Mesothelial cell of epicardium (in vitro differentiated cells): ENCODE results near the gene C22orf23. TPM values are rescaled to one million over a fixed set of nuclear protein-coding genes. Genes with fewer than 3 reads are reported as not detected.

Source experiments
- DNase-seq, 2 experiments: peaks; one replicate each; pipeline ENCODE4 v3.0.0; 2021; ENCODE audit warnings: low spot score in 2 of 2; ENCODE audit not compliant: unreplicated experiment in 2 of 2
- H3K27ac Mint-ChIP-seq: 2 replicates; pipeline ENCODE4 v1.8.0; 2021; ENCODE audit warnings: mixed read lengths
- H3K27me3 Mint-ChIP-seq: 2 replicates; pipeline ENCODE4 v1.8.0; 2021; ENCODE audit warnings: low read depth, mixed read lengths
- H3K36me3 Mint-ChIP-seq: 2 replicates; pipeline ENCODE4 v1.8.0; 2021; ENCODE audit warnings: mixed read lengths
- H3K4me1 Mint-ChIP-seq: 2 replicates; pipeline ENCODE4 v1.8.0; 2021; ENCODE audit warnings: mixed read lengths
- H3K4me3 Mint-ChIP-seq: 2 replicates; pipeline ENCODE4 v1.8.0; 2021; ENCODE audit warnings: mild to moderate bottlenecking, moderate library complexity, mixed read lengths
- H3K9me3 Mint-ChIP-seq: 2 replicates; pipeline ENCODE4 v1.8.0; 2021; ENCODE audit warnings: mixed read lengths
- total RNA-seq: library from RNA; stranded (reverse); gene quantifications from 3 replicates; pipeline ENCODE4 v1.2.1, GENCODE V29; 2021
- TF ChIP-seq, protein P1 (sequence below): fragments of 200-600 bp; sonication (generic); IDR thresholded peaks from one replicate; pipeline ENCODE4 v1.5.0; 2021; ENCODE audit warnings: antibody characterized with exemption; ENCODE audit not compliant: unreplicated experiment

The C22orf23 gene
- total RNA-seq, 1 donor from 2014 or later = 0.40 TPM

DNA sequence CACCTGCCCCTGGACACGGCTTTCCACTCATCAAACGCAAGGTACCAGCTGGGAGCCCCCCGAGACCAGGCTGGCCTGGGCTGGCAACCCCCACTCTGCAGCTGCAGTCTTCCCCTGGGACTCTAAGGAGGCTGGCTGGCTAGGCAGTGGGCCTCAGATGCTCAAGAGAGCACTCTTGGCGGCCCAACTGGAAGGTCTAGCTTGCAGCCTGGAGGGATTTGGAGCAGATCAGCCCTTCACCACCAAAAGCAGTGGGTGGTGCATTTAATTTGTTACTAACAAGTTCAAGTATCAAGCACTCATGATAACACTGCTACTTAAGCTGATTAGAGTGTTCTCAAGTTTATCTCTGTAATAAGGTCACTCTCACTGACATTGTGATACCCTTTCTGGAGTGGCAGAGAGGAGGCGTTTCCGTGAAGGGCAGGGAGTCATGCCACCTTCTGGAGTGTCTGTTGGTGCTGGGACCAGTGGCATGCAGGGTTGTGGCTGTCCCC, 21.5 kb downstream of the C22orf23 start:
- DNase-seq = no peak
- H3K27ac Mint-ChIP-seq = no peak overlapping the region
- TF ChIP-seq, protein P1, sequence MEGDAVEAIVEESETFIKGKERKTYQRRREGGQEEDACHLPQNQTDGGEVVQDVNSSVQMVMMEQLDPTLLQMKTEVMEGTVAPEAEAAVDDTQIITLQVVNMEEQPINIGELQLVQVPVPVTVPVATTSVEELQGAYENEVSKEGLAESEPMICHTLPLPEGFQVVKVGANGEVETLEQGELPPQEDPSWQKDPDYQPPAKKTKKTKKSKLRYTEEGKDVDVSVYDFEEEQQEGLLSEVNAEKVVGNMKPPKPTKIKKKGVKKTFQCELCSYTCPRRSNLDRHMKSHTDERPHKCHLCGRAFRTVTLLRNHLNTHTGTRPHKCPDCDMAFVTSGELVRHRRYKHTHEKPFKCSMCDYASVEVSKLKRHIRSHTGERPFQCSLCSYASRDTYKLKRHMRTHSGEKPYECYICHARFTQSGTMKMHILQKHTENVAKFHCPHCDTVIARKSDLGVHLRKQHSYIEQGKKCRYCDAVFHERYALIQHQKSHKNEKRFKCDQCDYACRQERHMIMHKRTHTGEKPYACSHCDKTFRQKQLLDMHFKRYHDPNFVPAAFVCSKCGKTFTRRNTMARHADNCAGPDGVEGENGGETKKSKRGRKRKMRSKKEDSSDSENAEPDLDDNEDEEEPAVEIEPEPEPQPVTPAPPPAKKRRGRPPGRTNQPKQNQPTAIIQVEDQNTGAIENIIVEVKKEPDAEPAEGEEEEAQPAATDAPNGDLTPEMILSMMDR = no peak
- no peaks in the 10 kb centered on the region for H3K27me3 Mint-ChIP-seq
- no peak overlapping the region for H3K4me3 Mint-ChIP-seq
- H3K9me3 Mint-ChIP-seq = no peaks in the 10 kb centered on the region
- H3K36me3 Mint-ChIP-seq = peaks cover 21% of the 10 kb centered on the region
- H3K4me1 Mint-ChIP-seq = peaks cover 2% of the 10 kb centered on the region

DNA sequence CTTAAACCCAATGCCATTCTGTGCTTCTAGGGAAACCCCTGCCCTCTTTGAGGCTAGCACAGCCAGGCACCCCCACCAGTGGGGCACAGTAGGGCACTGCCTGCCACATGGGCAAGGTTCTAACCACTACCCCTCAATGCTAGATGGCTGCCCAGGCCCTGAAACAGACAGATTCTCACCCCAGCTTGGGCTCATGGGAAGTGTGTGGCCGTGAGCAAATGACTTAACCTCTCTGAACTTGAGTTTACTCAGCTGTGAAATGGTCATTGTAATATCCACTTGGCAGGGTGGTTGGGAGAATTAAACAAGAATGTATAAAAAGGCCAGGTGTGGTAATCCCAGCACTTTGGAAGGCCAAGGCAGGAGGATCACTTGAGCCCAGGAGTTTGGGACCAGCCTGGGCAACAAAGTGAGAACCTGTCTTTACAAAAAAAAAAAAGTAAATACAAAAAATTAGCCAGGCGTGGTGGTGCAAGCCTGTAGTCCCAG, 22.4 kb downstream of the C22orf23 start:
- no peaks in the 10 kb centered on the region for H3K9me3 Mint-ChIP-seq
- DNase-seq = no peak
- H3K36me3 Mint-ChIP-seq = peaks cover 16% of the 10 kb centered on the region
- TF ChIP-seq, protein P1 = no peak
- no peak overlapping the region for H3K27ac Mint-ChIP-seq
- H3K4me3 Mint-ChIP-seq = no peak overlapping the region
- H3K27me3 Mint-ChIP-seq = no peaks in the 10 kb centered on the region
- peaks cover 2% of the 10 kb centered on the region for H3K4me1 Mint-ChIP-seq

DNA sequence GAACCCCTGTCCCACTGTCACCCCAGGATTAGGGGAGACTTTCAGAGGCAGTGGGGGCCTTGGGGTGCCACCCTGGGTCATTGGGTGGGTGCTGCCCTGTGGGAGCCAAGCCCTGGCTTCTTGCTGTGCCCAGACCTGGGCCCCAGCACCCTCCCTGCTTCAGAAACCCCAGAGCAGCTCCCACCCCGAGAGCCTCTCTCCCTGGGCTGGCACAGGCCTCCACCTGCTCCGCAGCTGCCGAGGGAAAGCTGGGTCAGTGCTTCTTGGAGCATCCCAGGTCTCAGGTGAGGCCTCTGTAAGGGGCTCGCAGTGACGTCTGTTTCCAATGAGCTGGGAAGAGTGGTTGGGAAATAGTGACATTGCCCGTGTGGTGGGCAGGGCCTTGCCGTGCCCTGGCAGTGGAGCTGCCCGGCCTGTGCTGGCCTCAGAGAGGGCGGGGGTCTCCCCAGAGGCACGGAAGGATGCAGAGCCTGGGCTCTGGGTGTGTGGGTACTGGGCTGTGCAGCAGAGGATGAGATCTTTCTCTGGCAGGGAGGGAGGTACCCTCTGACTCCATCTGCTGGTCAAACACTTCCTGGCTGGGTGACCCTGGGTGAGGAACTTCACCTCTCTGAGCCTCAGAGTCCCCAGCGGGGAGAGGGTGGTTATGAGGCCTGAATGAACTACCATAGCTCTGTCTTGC, 23.0 kb downstream of the C22orf23 start:
- TF ChIP-seq, protein P1 = no peak
- Mint-ChIP-seq H3K36me3 (peaks cover 16% of the 10 kb centered on the region), H3K4me1 (peaks cover 2% of the 10 kb centered on the region), H3K27me3 (no peaks in the 10 kb centered on the region), H3K27ac (no peak overlapping the region), H3K9me3 (no peaks in the 10 kb centered on the region), H3K4me3 (no peak overlapping the region)
- no peak for DNase-seq

DNA sequence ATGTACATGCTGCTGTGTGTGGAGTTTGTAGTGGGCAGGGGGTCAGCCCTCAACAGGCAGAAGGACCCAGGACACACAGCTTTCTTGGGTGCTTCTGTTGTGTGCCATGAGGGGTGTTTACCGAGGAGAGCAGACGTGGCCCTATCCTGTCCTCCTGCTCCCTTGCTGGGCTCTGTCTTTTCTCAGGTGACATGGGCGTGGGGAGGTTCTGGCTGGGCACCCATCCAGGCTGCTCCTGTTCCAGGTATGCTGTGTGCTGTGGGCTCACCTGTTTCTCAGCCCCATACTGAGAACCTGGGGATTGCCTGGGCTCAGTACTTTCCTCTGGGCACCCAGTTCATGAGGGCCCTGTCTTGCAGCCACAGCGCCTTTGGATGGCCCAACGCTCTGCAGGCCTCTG, 24.0 kb downstream of the C22orf23 start:
- TF ChIP-seq, protein P1 = no peak
- no peak overlapping the region for H3K4me3 Mint-ChIP-seq

DNA sequence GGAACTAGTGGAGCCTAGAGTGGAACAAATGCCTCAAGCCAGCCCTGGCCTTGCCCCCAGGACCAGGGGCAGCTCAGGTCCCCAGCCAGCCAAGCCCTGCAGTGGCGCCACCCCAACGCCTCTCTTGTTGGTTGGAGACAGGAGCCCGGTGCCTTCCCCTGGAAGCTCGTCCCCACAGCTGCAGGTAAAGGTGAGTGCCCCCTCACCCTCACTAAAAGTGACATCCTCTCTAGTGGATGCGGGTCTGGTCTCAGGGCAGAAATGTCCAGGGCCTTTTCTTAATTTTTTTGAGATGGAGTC, 25.8 kb downstream of the C22orf23 start:
- no peaks in the 10 kb centered on the region for H3K4me1 Mint-ChIP-seq
- H3K36me3 Mint-ChIP-seq = peaks cover 14% of the 10 kb centered on the region
- no peak for DNase-seq
- no peaks in the 10 kb centered on the region for H3K27me3 Mint-ChIP-seq
- no peak overlapping the region for H3K4me3 Mint-ChIP-seq
- no peaks in the 10 kb centered on the region for H3K9me3 Mint-ChIP-seq
- TF ChIP-seq, protein P1 = no peak
- H3K27ac Mint-ChIP-seq = no peak overlapping the region

More for the DNA sequence above, 24.0 kb downstream of the C22orf23 start:
- H3K4me1 Mint-ChIP-seq = peaks cover 2% of the 10 kb centered on the region
- no peak overlapping the region for H3K27ac Mint-ChIP-seq
- H3K9me3 Mint-ChIP-seq = no peaks in the 10 kb centered on the region
- H3K27me3 Mint-ChIP-seq = no peaks in the 10 kb centered on the region
- H3K36me3 Mint-ChIP-seq = peaks cover 16% of the 10 kb centered on the region
- DNase-seq = no peak
